Hematopoietic multipotent progenitor cell (in vitro differentiated cells): ENCODE measurements around the gene TMEM117. TPM values are rescaled to one million over a fixed set of nuclear protein-coding genes. Genes with fewer than 3 reads are reported as not detected.
"Not testable (repeated sequence)": the region's sequence is repeated elsewhere in the genome, so short reads cannot be mapped to it uniquely, and the experiment has no call there.

Source experiments
- DNase-seq, 3 donors: peaks; one replicate each; pipeline ENCODE4 v3.0.0-alpha.2; 2011 to 2015; ENCODE audit warnings: low read depth in 2 of 3, low spot score in 2 of 3
- total RNA-seq: library from RNA; depleted of rRNA; stranded (reverse); fragments of >200 nt; gene quantifications from one replicate; pipeline ENCODE4 v1.2.3, GENCODE V29; 2012

The TMEM117 gene
- total RNA-seq, 1 donor = 3.0 TPM

DNA sequence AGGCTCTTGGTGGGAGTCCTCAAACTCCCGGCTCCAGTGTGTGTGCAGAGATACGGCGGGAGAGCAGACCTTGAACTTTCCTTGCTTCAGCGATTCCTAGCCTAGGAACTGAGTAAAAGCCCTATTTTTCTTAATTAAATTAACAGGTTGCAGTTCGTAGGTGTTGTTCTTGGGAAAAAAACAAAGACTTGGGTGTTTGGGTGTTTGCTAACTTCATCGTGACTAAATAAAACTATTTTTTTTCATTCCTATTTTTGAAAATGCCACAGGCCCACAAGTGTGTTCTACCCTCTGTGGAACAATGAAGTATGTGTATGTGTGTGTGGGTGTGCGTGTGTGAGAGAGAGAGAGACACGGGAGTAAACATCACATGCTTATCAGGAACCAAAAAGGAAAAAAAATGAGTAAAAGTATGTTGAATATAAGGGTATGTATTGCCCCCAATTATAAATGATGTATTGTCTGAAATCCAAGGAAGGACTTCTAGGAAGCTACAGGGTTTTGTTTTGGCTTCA is 651 bp downstream of the TMEM117 start:
- DNase-seq = peak in 2 of 3 donors; percentile 30 to 63

DNA sequence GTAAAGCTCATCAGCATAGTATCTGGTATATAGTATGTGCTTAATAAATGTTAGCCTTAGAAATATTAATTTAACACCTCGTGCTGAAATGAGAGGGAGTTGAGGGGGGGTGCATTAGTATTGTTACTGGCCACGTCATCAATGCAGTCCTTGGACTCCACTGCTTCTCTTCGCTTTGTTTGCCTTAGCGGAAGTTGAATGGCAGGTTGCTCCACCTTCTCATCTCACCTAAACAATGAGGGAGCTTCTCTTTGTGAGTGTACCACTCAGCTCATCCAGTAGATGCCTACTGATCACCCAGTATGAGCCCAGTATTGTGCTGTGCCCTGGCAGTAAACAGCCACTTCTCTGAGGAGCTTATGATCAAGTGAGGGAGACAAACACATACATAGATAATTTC is 4.5 kb downstream of the TMEM117 start:
- DNase-seq = no peak

DNA sequence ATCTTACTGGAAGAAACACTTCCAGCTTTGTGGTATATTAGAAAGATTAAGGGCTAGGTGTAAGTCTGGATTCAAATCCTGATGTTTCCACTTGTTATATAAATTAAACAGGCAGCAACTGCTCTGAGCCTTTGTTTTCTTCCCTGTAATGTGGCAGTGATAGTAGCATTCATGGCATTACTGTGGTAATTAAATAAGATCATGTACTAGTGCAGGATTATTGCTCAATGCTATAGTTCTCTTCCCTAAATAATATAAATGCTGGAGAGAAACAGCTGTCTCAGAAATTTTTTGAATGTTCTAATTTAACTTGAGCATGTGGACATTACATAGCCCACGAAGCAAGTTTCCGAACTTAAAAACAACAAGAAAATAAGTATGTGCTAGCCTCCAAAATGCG is 5.4 kb downstream of the TMEM117 start:
- no peak for DNase-seq

DNA sequence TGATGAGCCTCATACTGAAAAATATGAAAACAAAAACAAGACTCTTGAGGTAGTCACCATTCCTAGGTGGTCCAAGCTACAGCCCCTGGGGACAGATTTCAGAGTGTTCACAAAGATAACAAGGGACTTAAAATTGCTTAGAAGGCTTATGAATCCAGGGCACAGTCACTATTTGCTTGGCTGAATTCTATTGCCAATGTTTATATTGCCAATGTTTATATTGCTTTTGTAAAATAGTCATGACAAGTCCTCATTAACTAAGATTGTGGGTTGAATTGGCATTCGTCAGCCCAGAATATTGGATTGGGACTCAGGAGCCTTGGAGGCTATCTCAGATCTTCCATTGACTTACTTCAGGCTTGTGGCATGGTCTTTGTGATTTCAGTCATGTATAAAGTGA is 6.4 kb downstream of the TMEM117 start:
- DNase-seq = no peak

DNA sequence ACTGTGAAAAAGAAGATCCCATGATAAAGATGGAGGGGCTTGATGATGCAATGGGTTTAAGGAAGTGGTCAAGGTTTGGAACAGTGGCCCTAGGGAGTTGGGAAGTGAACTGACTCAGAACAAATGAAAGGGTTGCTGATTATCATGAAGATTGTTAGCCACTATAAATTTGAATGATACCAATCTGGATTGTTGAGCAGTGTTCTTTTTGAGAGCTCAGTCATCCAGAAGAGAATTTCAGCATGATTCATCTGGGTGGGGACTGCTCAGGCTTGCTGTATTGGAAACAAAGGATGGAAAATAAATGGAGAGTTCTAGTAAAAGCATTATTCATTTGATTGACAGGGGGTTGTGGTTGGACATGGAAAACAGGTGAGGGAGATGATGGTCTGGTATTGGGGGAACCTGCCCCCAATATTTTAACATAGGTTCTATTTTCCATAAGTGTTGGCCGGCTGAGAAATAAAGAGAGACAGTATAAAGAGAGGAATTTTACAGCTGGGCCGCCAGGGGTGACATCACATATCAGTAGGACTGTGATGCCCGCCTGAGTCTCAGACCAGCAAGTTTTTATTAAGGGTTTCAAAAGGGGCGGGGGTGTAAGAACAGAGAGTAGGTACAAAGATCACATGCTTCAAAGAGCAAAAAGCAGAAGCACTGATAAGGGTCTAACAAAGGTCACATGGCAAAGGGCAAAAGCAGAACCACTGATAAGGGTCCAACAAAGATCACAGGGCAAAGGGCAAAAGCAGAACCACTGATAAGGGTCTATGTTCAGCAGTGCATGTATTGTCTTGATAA is 11.7 kb downstream of the TMEM117 start:
- not testable (repeated sequence) for DNase-seq

DNA sequence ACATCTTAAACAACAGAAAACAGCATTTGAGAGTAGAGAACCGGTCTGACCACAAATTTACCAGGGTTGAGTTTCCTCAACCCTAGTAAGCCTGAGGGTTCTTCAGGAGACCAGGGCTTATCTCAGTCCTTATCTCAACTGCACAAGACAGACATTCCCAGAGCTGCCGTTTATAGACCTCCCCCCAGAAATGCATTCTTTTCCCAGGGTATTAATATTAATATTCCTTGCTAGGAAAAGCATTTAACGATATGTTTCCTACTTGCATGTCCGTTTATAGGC is 12.3 kb downstream of the TMEM117 start:
- no peak for DNase-seq

DNA sequence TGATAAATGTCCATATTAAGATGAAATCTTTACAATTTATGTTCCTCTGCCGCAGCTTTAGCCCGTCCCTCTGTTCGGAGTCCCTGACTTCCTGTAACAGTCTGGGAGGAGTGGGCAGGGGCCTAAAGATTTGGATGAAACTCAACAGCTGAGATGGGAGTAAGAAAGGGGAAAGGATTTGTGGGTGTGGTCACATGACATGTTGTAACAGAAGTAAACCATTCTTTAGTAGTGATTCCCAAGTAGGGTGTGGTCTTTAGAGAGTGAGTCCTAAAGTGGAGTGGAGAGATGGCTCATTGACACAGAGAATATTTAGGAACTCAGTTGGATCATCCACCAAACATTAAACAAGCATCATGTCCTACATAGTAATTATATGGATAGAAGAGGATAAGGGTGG is 12.9 kb downstream of the TMEM117 start:
- no peak for DNase-seq

DNA sequence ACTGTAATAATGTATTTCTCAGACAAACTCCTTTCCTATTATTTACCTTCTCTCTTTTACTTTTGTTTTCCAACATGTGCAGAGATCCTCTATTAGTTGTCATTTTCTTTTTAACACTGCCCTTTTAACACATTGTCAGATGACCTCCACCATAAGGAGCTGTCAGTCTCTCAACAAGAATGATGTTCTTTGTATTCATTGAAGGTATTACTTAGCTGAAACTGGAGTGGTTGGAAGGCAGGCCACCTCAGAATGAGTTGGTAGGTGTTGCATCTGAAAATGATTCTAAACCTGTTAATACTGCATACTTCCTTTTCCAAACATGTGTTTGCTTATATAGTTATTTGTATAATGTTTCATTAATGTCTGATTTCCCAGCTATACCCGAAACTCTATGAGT is 16.9 kb downstream of the TMEM117 start:
- no peak for DNase-seq

DNA sequence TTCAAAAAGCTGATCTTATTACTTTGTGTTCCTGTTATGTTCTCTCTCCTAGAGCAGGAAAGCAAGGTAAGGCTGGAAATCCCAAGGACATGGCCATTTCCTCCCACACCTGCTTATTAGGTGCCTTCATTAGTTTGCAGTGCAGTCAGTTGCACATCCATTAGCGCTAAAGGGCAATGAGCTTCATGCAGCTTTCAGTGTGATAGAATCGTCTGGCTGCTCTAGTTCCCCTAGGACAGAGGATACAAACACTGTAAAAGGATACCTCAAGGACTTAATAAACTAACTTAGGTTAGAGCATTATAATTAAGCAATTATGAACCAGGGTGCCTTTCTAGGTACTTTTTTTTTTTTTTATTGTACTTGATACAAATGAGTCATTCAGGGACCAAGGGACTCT is 21.1 kb downstream of the TMEM117 start:
- no peak for DNase-seq

DNA sequence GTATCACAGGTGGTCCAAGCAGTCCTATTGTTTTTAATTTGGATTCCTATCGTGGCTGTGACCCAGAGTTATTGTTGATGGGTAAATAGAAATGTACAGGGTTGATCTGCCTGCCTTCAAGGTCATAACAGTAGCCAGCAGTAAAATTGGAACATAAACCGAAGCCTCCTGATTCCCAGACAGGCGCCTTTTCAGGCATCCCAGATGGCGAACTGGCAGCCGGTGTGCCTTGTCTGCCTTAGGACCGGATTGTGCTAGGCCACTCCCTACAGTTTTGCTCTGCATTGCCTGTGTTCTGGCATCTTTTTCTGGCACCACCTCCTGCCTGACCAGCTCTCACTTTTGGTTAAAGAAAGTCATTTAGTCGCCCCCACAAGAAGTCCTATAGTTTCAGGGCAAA is 22.2 kb downstream of the TMEM117 start:
- DNase-seq = no peak

DNA sequence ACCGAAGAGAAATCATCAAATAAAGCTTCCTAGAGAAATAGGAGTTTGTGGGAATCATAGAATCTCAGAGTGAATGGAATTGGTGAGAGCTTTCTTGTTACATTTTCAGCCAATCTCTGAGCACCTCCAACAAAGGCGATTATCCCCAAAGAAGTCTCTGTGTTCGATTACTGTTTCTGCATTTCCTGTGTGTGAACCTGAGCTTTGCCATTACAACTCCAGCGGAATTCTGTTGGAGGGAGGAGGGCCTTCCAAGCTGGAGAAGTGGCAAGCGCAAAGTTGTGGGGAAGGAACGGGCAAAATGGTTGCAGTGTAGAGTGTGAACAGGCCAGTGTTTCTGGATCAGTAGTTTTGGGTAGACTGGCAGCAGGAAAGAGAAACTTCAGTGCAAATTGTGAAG is 23.1 kb downstream of the TMEM117 start:
- no peak for DNase-seq

DNA sequence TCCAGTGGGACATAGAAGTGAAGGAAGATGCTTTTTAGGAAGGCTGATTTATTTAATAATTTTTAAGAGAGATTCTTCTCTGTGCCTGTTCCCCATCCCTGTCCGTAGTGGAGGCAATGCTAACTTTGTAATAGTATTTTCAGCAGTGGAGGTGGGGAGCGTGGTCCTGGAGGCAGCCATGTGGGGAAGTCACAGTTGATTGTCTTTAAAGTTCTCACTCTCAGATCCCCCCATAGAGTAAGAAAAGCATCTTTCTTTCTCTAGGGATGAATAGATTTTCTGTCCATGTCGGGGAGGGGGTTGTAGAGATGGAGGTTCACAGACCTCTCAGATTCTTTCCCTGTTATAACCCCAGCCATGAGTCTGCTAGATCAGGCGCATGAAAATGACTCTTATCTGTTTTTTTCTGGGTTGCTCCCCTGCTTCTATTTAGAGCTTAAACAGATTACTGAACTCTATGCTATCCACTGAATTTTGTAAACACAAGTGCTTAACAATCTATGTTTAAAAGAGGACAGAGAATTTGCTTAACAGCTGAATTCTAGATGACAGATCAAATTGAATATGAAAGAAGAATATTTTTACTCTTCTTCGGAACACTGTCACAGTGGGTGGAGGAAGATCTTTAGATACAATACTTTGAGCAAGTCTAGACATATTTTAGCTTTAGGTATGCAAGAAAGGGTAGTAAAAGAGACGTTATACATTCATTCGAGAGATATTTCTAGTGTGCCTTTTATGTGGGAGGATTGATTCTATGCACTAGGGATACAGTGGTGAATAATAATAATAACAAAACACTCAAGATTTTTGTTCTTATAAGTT is 25.3 kb downstream of the TMEM117 start:
- no peak for DNase-seq

DNA sequence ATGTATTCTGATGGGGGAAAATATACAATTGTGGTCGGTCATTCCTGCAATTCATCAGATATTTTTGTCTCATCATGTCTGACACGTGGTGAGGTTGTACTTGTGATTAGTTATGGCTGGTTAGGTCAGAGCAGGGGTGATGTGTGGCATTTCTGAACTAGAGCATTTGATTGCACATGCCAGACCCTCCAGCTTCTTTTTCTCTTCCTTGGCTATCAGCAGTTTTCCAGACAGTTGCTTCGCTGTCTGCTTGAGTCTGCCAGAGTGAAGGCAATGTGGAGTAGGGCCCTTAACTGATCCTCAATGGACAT is 25.9 kb downstream of the TMEM117 start:
- no peak for DNase-seq

DNA sequence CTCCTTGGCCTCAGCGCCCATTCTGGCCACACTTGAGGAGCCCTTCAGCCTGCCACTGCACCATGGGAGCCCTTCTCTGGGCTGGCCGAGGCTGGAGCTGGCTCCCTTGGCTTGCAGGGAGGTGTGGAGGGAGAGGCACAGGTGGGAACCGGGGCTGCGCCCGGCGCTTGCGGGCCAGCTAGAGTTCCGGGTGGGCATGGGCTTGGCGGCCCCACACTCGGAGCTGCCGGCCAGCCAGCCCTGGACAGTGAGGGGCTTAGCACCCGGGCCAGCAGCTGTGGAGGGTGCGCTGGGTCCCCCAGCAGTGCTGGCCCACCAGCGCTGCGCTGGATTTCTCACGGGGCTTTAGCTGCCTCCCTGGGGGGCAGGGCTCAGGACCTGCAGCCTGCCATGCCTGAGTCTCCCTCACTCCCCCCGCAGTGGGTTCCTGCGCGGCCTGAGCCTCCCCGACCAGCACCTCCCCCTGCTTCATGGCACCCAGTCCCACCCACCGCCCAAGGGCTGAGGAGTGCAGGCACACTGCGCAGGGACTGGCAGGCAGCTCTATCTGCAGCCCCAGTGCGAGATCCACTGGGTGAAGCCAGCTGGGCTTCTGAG is 28.0 kb downstream of the TMEM117 start:
- no peak for DNase-seq

DNA sequence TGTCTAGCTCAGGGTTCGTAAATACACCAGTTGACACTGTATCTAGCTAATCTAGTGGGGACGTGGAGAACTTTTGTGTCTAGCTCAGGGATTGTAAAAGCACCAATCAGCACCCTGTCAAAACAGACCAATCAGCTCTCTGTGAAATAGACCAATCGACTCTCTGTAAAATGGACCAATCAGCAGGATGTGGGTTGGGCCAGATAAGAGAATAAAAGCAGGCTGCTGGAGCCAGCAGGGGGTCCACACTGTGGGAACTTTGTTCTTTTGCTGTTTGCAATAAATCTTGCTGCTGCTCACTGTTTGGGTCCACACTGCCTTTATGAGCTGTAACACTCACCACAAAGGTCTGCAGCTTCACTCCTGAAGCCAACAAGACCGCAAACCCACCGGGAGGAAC is 28.7 kb downstream of the TMEM117 start:
- DNase-seq = not testable (repeated sequence)

DNA sequence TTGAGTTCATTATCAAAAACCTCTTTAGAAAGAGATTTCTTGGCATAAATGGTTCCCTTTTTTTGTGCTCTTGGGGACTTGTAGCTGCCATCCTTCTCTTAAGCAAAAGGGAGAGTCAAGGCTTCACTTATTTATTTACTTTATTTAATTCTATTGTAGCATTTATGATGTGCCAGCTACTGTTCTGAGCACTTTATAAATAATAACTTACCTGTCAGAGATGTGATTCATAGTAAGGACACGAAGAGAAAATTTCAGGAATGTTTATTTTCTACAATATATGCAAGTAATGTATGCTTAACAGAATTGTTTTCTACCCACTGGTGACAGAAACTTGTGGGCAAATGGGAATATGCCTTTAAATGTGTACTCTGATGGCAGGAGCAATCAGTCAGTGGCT is 33.3 kb downstream of the TMEM117 start:
- DNase-seq = no peak

DNA sequence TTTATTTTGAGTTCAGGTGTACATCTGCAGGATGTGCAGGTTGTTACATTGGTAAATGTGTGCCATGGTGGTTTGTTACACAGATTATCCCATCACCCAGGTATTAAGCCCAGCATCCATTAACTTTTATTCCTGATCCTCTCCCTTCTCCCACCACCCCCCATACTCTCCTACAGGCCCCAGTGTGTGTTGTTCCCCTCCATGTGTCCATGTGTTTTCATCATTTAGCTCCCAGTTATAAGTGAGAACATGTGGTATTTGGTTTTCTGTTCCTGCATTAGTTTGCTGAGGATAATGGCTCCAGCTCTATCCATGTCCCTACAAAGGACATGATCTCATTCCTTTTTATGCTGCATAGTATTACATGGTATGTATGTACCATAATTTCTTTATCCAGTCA is 33.9 kb downstream of the TMEM117 start:
- not testable (repeated sequence) for DNase-seq

DNA sequence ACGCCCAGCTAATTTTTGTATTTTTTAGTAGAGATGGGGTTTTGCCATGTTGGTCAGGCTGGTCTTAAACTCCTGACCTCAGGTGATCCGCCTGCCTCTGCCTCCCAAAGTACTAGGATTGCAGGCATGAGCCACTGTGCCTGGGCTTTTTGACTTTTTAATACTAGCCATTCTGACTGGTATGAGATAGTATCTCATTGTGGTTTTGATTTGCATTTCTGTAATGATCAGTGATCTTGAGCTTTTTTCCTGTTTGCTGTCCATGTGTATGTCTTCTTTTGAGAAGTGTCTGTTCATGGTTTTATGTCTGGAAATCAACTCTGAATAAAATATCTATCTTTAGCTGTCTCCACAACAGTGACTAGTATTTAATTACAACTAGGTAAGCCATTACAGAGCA is 35.4 kb downstream of the TMEM117 start:
- not testable (repeated sequence) for DNase-seq

DNA sequence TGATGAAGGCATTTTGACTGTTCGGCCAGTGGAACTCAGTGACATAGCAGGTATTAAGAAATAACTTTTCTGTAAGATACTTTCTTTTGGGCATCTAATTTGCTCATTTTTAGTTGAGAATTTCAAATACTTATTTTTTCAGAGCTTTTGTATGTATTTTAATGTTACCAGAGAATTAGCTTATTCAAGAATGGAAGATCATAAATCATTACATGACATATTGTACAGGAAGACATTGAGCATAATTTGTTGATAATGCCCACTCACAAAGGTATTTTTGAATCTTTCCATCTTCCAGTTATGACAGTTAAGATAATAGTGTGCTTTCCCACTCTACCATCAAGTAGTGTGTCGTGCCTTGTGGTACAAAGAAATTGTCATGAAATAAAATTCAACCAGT is 36.5 kb downstream of the TMEM117 start:
- no peak for DNase-seq

DNA sequence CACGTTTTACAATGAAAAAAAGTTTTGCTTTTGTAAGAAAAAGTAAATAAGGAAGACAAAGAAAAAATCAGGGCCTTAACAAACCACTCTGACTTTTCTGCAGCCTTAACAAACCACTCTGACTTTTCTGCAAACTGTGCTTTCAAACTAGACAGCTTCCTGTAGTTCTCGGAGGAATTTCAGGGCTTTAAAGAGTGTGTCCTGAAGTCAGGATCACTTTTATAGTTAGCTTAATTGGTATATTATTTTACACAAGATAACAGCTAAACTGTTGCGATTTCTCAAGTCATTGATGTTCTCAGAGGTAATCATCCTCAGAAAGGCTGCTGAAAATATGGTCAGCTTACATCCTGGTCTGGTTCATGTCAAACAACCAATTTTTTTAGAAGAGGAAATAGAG is 42.2 kb downstream of the TMEM117 start:
- no peak for DNase-seq

DNA sequence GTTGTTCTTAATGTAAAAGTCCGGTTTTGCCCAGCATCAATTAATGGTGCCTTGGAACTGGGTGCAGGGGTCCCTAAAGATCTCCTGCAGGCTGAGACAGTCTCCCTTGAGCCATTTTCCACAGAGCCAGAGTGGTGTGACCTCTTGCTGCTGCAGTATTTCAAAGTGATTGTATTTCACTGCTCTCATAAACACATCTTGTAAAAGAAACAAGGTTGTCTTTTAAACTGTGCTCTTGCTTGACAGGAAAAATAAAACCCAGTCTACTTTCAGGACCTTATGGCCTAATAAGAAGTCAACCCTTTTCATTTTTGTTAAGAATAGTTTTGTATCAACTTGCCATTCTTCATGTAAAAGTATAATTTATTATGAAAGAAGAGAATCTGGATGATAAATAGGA is 44.7 kb downstream of the TMEM117 start:
- no peak for DNase-seq
